Measurements from ENCODE around the gene ZNF747.

Gene ZNF747
- long read RNA-seq, donor 1, partial matches to known transcripts, result 18 of 22 reads
- long read RNA-seq, donor 1, other reads (novel, unspliced or antisense), result 0 of 22 reads
- long read RNA-seq, donor 2, partial matches to known transcripts, result 0 of 4 reads
- long read RNA-seq, donor 2, other reads (novel, unspliced or antisense), result 0 of 4 reads
- long read RNA-seq, donor 3, partial matches to known transcripts, result 0 of 3 reads
- long read RNA-seq, donor 3, other reads (novel, unspliced or antisense), result 0 of 3 reads
- long read RNA-seq, donor 4, partial matches to known transcripts, result 0 of 7 reads
- long read RNA-seq, donor 4, other reads (novel, unspliced or antisense), result 0 of 7 reads
- long read RNA-seq, donor 5, partial matches to known transcripts, result 0 of 2 reads
- long read RNA-seq, donor 5, other reads (novel, unspliced or antisense), result 0 of 2 reads
- long read RNA-seq, donor 6, transcript ZNF747-202 (2 exons, 3,504 nt), result major isoform, 5 of 6 reads
- long read RNA-seq, donor 6, partial matches to known transcripts, result 0 of 6 reads
- long read RNA-seq, donor 6, other reads (novel, unspliced or antisense), result 0 of 6 reads
- long read RNA-seq, donor 7, result 0 reads
- long read RNA-seq, donor 8, partial matches to known transcripts, result 0 of 1 reads
- long read RNA-seq, donor 8, other reads (novel, unspliced or antisense), result 0 of 1 reads

DNA sequence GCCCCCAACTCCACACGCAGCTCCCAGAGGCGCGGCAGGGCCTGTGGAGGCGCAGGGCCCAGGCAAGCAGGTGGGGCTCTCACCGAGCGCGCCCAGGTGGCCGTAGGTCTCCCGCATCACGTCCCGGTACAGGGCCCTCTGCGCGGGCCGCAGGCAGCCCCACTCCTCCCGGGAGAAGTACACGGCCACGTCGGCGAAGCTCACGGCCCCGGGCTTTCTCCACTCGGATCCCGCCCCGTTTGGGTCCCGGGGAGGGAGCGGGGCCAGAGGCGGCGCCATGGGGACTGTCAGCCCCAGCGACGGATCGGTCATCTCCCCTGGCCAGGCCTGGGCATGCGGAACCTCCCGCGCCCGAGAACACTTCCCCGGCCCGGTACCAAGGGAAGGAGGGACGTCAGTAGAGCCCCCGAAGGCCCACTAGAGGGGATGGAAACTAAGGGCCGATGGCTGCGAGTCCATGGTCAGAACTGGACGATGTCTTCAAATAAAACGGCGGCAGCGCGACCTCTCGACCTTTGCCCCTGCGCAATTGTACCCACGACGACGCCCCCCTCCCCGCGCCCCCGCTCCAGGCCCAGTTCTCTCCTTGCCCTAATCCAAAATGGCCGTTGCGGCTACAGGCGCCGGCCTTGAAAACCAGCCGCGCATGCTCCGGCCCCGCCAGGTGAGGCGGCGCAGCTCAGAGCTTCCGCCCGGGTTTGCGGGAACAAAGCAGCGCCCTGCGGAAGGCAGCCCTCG is at the start of gene ZNF747:
Gene ZNF747, minus strand, starts transcription at position 491 of the 738 bp plus-strand sequence. Its CDS starts 179 bp downstream, at position 312.
- DNase-seq, result peak; percentile 93

- no peak for DNase-seq
Observed at GRCh38 chr16:30582611-30583340, 48.1 kb upstream of the ZNF747 start.

GRCh38 chr16:30581457-30581856 is 46.8 kb upstream of the ZNF747 start:
- no peak for DNase-seq

- DNase-seq, result no peak
Observed at GRCh38 chr16:30574678-30575077, 40.0 kb upstream of the ZNF747 start.

- DNase-seq, result peak; percentile 99
Observed at GRCh38 chr16:30571445-30572322, 37.0 kb upstream of the ZNF747 start, which contains the start of gene ZNF688. ZNF688 (minus strand) TSS chr16:30571714; CDS start chr16:30571629, 85 bp downstream.

DNA sequence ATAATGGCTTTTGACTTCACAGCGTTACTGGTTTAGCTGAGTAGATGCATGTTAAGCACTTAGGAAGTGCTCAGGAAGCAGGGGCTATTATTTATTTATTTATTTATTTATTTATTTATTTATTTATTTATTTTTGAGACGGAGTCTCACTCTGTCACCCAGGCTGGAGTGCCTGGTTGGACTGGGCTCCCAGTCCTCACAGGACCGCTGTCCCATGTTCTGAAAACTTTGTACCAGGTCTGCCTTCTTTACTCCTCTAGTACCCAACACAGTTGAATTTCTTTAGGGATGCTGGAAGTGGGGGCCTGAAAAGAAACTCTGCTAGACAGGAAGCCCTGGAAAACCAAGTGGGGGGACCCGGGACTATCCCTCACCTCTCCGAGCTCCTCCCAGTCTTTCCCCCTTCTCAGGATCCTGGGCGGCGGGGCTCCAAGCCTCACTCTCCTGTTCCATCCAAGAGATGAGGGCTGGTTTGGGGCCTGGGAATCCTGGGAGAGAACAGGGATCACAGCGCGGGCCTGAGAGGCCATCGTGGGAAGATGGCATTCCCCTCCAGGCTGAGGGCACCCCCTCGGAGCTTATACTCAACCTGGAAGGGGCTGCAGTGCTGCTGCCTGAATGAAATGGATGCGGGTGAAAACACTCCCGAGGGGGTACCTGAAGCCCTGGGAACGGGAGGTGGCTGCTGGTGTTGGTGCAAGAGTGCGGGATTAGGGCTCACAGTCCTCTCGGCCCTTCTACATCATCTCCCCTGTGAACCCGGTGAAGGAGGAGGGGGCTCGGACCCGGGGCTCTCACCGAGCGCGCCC is 36.2 kb upstream of the ZNF747 start:
- DNase-seq, result no peak

GRCh38 chr16:30569746-30570635 is 35.3 kb upstream of the ZNF747 start:
- DNase-seq, result peak; percentile 27

DNA sequence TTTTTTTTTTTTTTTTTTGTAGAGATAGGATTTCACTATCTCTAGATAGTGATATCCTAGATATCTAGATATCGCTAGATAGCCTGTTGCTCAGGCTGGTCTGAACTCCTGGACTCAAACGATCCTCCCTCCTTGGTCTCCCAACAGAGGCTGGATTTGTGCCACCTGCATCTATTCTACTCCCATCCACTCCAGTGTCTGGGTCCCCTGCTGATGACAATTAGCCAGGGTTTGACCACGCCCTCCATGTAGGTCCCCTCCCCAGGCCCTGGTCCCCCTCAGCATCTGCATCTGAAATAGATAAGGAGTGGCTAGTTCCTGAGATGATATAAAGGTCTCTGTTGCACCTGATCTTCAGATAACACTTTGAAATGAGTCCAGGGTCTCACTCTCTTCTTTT is 34.6 kb upstream of the ZNF747 start:
- no peak for DNase-seq

- DNase-seq, result no peak
Observed at GRCh38 chr16:30567991-30568638, 33.5 kb upstream of the ZNF747 start.

- DNase-seq, result no peak
Observed at GRCh38 chr16:30567160-30567990, 32.7 kb upstream of the ZNF747 start.

DNA sequence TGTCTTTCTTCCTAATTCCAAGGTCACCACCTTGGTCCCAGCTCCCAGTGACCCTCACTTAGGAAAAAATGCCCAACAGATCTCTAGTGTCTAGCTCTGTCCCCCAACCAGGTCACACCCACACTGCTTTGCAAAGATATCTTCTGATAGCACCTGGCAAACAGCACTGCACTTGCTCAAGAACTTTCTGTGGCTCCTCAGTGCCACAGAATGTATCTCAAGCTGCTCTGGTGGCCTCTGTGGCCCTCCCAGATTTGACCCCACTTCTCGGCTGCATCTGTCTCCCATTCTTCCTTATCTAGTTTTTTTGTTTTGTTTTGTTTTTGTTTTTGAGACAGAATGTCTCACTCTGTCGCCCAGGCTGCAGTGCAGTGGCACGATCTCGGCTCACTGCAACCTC is 31.9 kb upstream of the ZNF747 start:
- DNase-seq, result no peak

DNA sequence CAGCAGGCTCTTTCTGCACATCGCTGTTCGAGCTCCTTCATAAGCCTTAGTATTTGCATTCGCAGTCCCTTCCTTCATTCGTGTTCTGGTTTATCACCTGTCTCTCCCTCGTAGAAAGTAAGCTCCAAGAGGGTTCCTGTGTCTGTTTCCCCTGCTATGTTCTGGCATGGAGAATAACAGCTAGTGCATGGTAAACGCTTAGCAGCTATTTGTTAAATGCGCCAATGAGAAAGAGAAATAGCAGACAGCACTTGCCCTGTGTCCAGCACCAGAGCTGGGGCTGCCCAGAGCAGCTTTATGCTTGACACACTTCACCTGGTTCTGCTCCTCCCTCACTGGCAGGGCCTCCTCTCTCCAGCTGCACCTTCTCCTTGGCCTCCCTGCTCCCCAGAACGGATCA is 31.3 kb upstream of the ZNF747 start:
- DNase-seq, result no peak

- DNase-seq, result no peak
Observed at GRCh38 chr16:30565526-30565925, 30.9 kb upstream of the ZNF747 start.

- DNase-seq, result no peak
Observed at GRCh38 chr16:30562021-30562420, 27.4 kb upstream of the ZNF747 start.

- DNase-seq, result peak; percentile 67
Observed at GRCh38 chr16:30561089-30561816, 26.6 kb upstream of the ZNF747 start.

GRCh38 chr16:30559690-30560089 is 25.0 kb upstream of the ZNF747 start:
- DNase-seq, result no peak

DNA sequence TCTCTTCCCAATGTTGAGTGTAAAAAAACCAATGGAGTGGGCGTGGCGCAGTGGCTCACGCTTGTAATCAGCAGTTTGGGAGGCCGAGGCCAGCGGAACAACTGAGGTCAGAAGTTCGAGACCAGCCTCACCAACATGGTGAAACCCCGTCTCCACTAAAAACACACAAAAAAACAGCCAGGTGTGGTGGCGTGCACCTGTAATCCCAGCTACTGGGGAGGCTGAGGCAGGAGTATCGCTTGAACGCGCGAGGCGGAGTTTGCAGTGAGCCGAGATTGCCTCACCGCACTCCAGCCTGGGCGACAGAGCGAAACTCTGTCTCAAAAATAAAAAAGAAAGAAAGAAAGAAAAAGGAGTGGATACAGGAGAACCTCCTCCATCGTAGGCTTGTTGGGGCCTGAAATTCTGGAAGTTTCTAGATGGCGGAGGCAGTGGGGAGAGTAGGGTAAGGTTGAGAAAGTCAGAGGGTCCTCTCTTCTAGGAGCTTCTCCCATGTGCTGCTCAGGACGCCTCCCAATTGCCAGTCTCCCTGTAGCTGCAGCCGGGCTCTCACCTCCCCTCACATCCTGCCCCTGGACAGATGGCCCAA is 24.2 kb upstream of the ZNF747 start:
- DNase-seq, result no peak
